Urothelium cell line (cell line): ENCODE data around the gene ALOX15.
"Not testable (repeated sequence)": the region's sequence is repeated elsewhere in the genome, so short reads cannot be mapped to it uniquely, and the experiment has no call there.

ENCODE experiments used
- DNase-seq: peaks from one replicate; pipeline ENCODE4 v3.0.0; 2011; ENCODE audit warnings: low spot score, mixed read lengths
- FAIRE-seq: peaks from 2 replicates; lab custom pipeline; 2011; peaks lifted over from hg19 to GRCh38; lab: Jason Lieb, UNC

ALOX15 gene

GRCh38 chr17:4623249-4623648 is 18.2 kb downstream of the ALOX15 start:
- DNase-seq (no peak), FAIRE-seq (no peak)

- DNase-seq: no peak
Observed at GRCh38 chr17:4622375-4622774, 19.1 kb downstream of the ALOX15 start.

DNA sequence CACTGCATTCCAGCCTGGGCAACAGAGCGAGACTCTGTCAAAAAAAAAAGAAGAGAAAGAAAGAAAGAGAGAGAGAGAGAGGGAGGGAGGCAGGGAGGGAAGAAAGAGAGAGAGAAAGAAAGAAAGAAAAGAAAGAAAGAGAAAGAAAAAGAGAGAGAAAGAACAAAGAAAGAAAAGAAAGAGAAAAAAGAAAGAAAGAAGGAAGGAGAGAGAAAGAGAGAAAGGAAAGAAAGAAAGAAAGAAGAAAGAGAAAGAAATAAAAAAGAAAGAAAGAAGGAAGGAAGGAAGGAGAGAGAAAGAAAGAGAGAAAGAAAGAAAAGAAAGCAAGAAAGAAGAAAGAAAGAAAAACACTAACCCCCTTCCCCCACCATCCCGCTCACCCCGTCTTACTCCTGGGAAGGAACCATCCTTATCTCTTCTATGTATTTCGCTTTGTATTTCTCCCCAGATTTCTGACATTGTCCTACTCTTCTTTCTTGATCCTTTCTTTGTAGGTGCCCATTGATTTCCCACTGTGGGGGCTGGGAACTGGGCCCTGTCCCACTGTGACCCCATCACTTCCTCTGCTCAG is 20.9 kb downstream of the ALOX15 start:
- FAIRE-seq (no peak), DNase-seq (no peak)

More at GRCh38 chr17:4622375-4622774, 19.1 kb downstream of the ALOX15 start:
- no peak for FAIRE-seq

DNA sequence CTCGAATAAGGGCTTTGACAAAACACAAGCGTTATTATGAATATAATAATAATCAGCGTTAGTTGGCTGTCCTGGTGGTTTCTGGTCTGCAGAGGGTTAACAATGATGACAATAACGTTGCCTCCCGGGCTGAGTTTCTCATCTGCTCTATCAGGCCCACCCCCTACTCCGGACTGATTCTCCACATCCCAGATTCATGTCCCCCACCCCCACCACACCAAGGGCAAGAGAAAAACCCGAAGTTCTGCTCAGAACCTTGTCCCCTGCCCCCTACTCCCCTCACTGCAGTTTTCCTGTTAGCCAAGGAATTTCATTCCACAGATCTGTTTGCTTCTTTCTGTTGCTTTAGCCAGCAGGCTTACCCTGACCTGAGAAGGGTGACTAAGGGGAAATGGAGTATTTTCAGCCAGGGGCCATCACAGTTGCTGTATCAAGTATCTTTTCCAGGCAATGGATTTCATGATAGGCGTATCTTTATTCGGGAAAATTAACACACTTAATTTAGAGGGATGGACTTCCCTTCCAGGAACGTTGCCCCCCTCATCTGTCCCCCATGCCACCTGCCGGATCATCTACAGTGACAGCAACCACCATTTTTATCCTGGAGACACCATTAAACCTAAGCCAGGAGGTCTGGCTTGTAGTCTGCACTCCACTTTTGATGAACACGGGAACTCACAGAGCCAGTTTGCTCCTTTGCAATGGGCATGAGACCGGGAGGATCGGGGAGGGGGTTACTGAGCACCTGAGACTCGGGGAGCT is 23.7 kb downstream of the ALOX15 start:
- FAIRE-seq: no peak
- no peak for DNase-seq

DNA sequence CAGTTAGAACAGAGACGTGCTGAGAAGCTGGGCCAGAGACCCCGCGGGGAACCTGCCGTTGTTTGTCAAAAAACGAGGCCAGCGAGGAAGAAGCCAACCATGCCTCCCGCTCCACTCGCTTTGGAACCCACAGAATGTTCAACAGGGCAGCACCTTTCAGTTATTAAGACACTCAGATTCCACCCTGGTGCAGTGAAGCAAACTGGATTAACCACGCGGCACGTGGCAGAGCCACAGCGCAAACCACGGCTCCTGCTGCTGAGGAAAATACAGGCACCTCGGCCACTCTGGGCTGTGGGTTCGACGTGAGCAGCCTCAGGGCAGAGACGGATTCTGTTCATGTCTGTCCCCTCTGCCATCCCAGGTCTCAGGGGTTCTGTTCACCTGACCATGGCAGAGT is 24.4 kb downstream of the ALOX15 start:
- FAIRE-seq (no peak), DNase-seq (no peak)

DNA sequence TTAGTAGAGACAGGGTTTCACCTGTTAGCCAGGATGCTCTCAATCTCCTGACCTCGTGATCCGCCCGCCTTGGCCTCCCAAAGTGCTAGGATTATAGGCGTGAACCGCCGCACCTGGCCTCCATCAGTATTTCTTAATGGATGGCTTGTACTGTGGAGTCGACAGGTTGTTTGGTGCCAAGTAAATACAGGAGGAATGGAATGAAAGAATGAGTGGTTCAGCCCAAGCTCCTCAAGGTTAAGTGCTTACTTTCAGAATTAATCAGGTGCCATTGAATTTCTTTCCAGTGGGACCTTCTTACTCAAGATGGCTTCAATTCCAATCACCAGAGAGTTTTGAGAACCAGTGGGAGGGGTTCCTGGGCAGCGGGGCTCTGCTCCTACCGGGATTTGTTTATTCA is 25.0 kb downstream of the ALOX15 start:
- FAIRE-seq (no peak), DNase-seq (no peak)

DNA sequence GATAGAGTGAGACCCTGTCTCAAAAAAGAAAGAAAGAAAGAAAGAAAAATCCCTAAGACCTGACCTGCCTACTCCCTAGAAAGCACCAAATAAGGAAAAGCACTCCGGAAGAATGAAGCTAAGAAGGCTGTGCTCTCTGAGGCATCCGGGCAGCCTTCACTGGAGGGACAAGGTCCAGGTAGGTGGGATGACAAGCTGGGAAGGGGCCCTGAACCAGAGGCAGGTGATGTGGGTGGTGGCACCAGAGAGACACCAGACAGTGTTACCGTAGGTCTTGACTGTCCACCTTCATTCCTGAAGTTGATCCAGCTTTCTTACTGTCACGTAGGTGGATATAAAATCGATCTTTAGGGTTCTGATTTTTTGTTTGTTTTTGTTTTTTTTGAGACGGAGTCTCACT is 30.8 kb downstream of the ALOX15 start:
- DNase-seq (no peak), FAIRE-seq (no peak)

DNA sequence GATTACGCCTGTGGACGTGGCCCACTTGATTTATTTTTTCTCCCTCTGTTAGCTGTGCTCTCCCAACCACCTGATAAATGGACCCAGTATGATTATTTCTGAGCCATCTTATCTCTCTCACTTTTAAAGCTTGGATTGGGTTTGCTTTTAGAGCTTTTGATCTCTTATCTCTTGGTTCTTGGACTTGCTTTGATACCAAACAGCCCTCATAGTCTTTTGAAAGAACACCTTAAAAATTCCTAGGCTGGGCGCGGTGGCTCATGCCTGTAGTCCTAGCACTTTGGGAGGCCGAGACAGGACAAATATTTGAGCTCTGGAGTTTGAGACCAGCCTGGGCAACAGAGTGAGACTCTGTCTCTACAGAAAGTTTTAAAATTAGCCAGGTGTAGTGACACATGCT is 31.3 kb downstream of the ALOX15 start:
- DNase-seq (no peak), FAIRE-seq (no peak)

DNA sequence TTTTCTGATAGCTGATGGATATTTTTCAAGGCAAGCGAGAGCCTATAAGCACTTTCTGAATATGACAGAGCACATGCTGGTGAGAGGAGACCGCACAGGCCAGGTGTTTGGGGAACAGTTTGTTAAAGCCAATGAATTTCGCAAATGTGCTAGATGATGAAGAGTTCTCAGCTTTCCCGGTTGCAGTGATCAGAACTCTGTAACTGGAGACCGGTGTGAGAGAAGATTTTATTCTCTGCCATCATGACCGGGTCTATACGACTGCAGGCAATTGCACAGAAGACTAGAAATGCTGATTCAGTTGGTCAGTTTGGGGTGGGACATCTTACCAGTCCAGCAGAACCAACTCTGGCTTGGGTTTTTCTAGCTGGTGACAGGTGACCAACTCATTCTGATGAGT is 31.7 kb downstream of the ALOX15 start:
- no peak for DNase-seq
- FAIRE-seq: no peak

DNA sequence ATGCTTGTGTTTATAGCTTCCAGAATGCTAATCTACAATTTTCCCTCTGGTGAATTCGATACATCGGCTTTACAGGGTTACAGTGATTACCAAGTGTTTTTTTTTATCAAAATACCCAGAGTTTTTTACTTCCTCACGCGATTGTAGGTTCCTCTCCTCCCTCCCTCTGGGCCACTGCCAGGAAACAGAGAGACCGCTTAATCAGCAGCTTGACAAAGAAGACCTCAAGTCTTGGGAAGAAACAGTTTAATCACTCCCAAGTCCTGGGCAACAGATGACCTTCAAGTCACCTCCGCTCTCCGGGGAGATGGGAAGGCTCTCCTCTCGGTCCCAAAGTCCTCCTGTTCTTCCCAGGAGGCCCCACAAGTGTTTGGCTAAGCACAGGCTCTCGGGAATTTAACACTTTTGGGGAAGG is 33.7 kb downstream of the ALOX15 start:
- no peak for DNase-seq

DNA sequence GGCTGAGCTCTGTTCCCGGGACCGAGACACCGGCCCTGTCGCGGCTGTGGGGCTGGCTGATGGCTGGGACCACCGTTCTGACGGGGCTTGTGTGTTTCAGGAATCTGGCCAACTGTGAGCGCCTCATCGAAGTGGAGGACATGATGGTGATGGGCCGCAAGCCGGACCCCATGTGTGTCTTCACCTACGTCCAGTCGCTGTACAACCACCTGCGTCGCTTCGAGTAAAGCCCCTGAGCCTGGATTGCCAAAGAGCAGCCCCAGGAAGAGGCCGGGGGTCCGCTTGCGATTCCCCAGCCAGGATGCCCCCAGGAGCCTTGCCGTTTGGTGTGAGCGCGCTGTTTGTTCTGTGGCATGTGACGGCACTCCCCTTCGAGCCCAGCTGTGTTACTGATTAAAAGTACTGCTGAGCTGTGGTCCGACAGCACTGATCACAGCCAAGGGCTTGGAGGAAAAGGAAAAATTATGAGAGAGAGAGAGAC is 34.2 kb downstream of the ALOX15 start:
- DNase-seq (no peak), FAIRE-seq (no peak)

More for the DNA sequence above, 33.7 kb downstream of the ALOX15 start:
- FAIRE-seq: no peak

DNA sequence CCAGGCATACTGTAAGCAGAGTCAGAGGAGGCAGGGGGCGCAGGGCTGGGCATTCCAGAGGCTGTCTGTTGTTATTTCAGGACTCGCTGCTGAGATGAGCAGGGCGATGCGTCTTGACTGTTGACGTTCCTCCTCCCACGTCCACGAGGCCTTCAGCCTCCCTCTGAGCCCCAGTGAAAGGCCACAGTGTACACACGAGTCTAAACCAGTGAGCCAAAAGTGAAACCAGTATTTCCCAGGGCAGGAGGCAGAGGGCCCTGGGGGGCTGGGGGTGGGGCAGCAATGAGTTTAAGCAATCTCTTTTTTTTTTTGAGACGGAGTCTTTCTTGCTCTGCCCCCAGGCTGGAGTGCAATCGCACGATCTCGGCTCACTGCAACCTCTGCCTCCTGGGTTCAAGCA is 35.7 kb downstream of the ALOX15 start:
- DNase-seq (no peak), FAIRE-seq (no peak)

- DNase-seq, FAIRE-seq: not testable (repeated sequence)
Observed at GRCh38 chr17:4604736-4605135, 36.7 kb downstream of the ALOX15 start.

DNA sequence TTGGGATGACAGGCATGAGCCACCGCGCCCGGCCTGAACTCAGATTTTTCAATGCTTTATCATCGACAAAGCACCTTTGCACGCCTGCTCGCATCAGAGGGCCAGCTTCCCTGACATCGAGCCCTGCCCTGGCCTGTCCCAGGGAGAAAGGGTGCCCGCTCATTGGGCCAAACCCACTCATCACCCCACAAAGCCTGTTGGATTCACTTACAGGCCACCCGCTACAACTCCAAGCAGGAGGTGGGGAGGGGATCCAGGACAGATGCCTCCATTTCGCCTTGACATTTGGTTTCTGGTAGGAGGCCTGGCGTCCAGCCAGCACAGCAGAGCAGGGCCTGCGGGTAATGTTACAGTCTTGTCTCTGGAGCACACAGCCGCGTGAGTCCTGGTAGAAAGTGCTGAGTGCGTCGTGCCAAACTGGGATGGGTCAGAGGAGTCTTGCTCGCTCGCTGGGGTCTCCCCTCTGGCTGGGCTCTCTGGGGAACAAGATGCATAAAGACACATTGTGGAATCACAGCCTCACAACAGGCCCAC is 37.3 kb downstream of the ALOX15 start:
- DNase-seq: peak; percentile 43
- FAIRE-seq: no peak

- DNase-seq (no peak), FAIRE-seq (no peak)
Observed at GRCh38 chr17:4602041-4602440, 39.4 kb downstream of the ALOX15 start.

GRCh38 chr17:4601326-4601725 is 40.2 kb downstream of the ALOX15 start:
- FAIRE-seq (no peak), DNase-seq (no peak)

GRCh38 chr17:4600563-4600962 is 40.9 kb downstream of the ALOX15 start:
- DNase-seq (no peak), FAIRE-seq (no peak)

DNA sequence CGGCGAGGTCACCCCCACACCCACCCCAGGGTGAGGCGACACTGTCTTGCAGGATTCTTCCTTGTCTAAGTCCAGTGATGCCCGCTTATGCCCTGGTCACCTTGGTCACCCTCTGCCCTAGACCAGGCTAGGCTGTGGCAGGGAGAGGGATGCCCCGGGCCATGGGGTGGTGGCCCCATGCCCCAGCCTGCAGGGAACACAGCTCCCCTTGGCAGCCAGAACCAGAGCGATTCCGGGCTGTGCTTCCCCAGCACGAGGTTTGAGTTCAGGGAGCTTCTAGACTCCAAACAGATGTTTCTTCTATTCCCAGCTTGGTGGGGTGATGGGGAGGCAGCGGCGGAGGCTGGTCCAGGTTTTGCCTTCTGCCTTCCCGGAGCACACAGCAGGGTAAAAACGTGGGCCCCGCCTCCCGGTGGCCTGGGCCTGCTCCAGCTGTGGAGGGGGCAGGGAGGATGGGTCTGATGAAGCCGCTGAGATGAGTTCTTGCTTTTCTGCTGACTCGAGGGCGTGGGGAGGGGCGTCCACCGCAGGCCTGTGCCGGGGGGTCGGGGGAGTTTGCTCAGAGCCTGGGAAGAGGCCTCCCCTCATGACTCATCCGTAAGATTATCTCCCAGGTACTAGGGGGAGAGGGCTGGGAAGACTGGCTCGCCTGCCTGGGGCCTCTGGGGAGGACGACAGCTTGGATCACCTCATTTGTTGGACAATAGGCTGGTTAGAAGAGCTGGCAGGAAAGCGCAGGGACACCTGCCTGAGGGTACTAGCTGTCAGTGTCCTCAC is 41.8 kb downstream of the ALOX15 start:
- no peak for FAIRE-seq
- peak; percentile 34 for DNase-seq

DNA sequence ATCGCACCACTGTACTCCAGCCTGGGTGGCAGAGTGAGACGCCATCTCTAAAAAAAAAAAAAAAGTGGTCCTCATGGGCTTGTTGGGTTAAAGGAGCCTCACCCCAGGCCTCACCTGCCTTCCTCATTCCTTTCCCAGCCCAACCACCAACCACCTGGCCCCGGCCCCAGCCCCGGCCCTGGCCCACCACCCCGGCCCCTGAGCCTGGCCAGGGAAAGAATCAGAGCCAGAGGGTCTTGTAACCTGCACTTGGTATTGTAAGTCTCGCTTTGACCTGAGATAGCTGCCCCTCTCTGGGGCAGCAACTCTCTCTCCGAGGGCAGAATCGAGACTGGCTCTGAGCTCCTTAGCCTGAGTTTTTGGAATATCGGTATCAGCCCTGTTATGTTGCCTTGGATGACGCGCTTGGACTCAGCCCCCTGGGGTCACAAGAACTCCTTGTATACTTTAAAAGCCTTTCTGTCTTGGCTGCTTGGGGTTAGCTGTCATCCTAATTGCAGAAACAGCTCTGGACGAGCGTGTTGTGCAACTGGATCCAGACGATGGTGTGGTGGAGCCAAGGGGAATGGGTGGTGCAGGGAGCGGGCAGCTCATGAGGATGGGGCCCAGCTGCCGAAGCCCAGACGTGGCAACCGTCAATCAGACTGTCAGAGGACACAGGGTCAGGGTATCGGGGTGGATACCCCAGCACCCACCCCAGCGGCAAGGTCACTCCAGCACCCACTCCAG is 42.5 kb downstream of the ALOX15 start:
- no peak for DNase-seq

GRCh38 chr17:4597975-4598374 is 43.5 kb downstream of the ALOX15 start:
- no peak for FAIRE-seq
- DNase-seq: no peak

More for the DNA sequence above, 42.5 kb downstream of the ALOX15 start:
- FAIRE-seq: no peak
